Activated T-helper 2 cell treated with anti-CD3 and anti-CD28 coated beads, Interferon-gamma antibody, Interleukin-2, Interleukin-4, amounts not matched to agents 10 μg/mL and 5 μg/mL and 100 μg/mL, durations not matched to agents 14 hours and 24 hours and 36 hours (primary cell): ENCODE data around the gene PLG. TPM values are rescaled to one million over a fixed set of nuclear protein-coding genes. Genes with fewer than 3 reads are reported as not detected.

Experiments used
- total RNA-seq: library from RNA; stranded (reverse); gene quantifications from 2 replicates; pipeline ENCODE4 v1.2.3, GENCODE V29; 2022

PLG gene
- total RNA-seq, 1 donor from 2014 or later, result 0.23 TPM

Other genes starting within 250 kb of the PLG start
- not detected in 2 replicates for gene LPA, start 38.0 kb upstream of the PLG start, total RNA-seq